ENCODE results near the gene PDGFA.

PDGFA gene

GRCh38 chr7:473870-474604 is 45.6 kb downstream of the PDGFA start:
- no peaks in the 10 kb centered on the region for H3K4me1 ChIP-seq (ENCODE audit: insufficient read depth, low read length)
- ATAC-seq (ENCODE audit: insufficient read depth, low read depth) (no peak), DNase-seq (no peak)
- no peaks in the 10 kb centered on the region for H3K79me2 ChIP-seq (ENCODE audit: insufficient read depth, low read length)
- no peak overlapping the region for H3K4me3 ChIP-seq (ENCODE audit: low read depth in 1 of 2, low read length in 2 of 2)
- H3K9ac ChIP-seq (ENCODE audit: low read depth, low read length): no peak overlapping the region
- no peaks in the 10 kb centered on the region for H3K36me3 ChIP-seq (ENCODE audit: insufficient read depth, low read length)
- no peaks in the 10 kb centered on the region for H3K9me3 ChIP-seq (ENCODE audit: insufficient read depth, low read length, severe bottlenecking)
- no peak for TF ChIP-seq EZH2 (IDR thresholded peaks at IDR 0.05; ENCODE audit: borderline replicate concordance, low read depth, low read length, severe bottlenecking)
- no peak for TF ChIP-seq CTCF (IDR thresholded peaks at IDR 0.05; ENCODE audit: borderline replicate concordance, extremely low read depth, low read length, poor library complexity, severe bottlenecking)
- H3K4me2 ChIP-seq (ENCODE audit: insufficient read depth, low read length): no peak overlapping the region
- H3K27ac ChIP-seq (ENCODE audit: low read length): no peak overlapping the region
- H2AFZ ChIP-seq (ENCODE audit: low read depth, low read length): no peak overlapping the region
- H3K27me3 ChIP-seq (ENCODE audit: insufficient read depth, low read length, poor library complexity): no peaks in the 10 kb centered on the region
- H4K20me1 ChIP-seq (ENCODE audit: insufficient read depth, low read length): no peaks in the 10 kb centered on the region

GRCh38 chr7:473211-473734 is 46.4 kb downstream of the PDGFA start:
- ATAC-seq (ENCODE audit: insufficient read depth, low read depth) (no peak), DNase-seq (no peak)
- no peaks in the 10 kb centered on the region for H3K79me2 ChIP-seq (ENCODE audit: insufficient read depth, low read length)
- no peak overlapping the region for H2AFZ ChIP-seq (ENCODE audit: low read depth, low read length)
- no peaks in the 10 kb centered on the region for H3K4me1 ChIP-seq (ENCODE audit: insufficient read depth, low read length)
- TF ChIP-seq CTCF (IDR thresholded peaks at IDR 0.05; ENCODE audit: borderline replicate concordance, extremely low read depth, low read length, poor library complexity, severe bottlenecking): no peak
- H3K27me3 ChIP-seq (ENCODE audit: insufficient read depth, low read length, poor library complexity): no peaks in the 10 kb centered on the region
- no peaks in the 10 kb centered on the region for H4K20me1 ChIP-seq (ENCODE audit: insufficient read depth, low read length)
- H3K9ac ChIP-seq (ENCODE audit: low read depth, low read length): no peak overlapping the region
- no peak overlapping the region for H3K27ac ChIP-seq (ENCODE audit: low read length)
- no peaks in the 10 kb centered on the region for H3K9me3 ChIP-seq (ENCODE audit: insufficient read depth, low read length, severe bottlenecking)
- H3K4me3 ChIP-seq (ENCODE audit: low read depth in 1 of 2, low read length in 2 of 2): no peak overlapping the region
- H3K4me2 ChIP-seq (ENCODE audit: insufficient read depth, low read length): no peak overlapping the region
- no peaks in the 10 kb centered on the region for H3K36me3 ChIP-seq (ENCODE audit: insufficient read depth, low read length)

- TF ChIP-seq CTCF (IDR thresholded peaks at IDR 0.05; ENCODE audit: borderline replicate concordance, extremely low read depth, low read length, poor library complexity, severe bottlenecking) (no peak), EZH2 (IDR thresholded peaks at IDR 0.05; ENCODE audit: borderline replicate concordance, low read depth, low read length, severe bottlenecking) (no peak)
- H3K27me3 ChIP-seq (ENCODE audit: insufficient read depth, low read length, poor library complexity): no peaks in the 10 kb centered on the region
- no peak overlapping the region for H2AFZ ChIP-seq (ENCODE audit: low read depth, low read length)
- ATAC-seq (ENCODE audit: insufficient read depth, low read depth) (no peak; the same call in 2 of the 3 replicates), DNase-seq (no peak)
- no peaks in the 10 kb centered on the region for H3K79me2 ChIP-seq (ENCODE audit: insufficient read depth, low read length)
- no peak overlapping the region for H3K4me3 ChIP-seq (ENCODE audit: low read depth in 1 of 2, low read length in 2 of 2)
- no peak overlapping the region for H3K4me2 ChIP-seq (ENCODE audit: insufficient read depth, low read length)
- H3K36me3 ChIP-seq (ENCODE audit: insufficient read depth, low read length): no peaks in the 10 kb centered on the region
- H4K20me1 ChIP-seq (ENCODE audit: insufficient read depth, low read length): no peaks in the 10 kb centered on the region
- no peaks in the 10 kb centered on the region for H3K4me1 ChIP-seq (ENCODE audit: insufficient read depth, low read length)
- no peak overlapping the region for H3K27ac ChIP-seq (ENCODE audit: low read length)
- no peaks in the 10 kb centered on the region for H3K9me3 ChIP-seq (ENCODE audit: insufficient read depth, low read length, severe bottlenecking)
- no peak overlapping the region for H3K9ac ChIP-seq (ENCODE audit: low read depth, low read length)
Measured at GRCh38 chr7:472640-472957, 47.0 kb downstream of the PDGFA start.
